ENCODE measurements around the gene SBF2.

- TF ChIP-seq, protein P1, sequence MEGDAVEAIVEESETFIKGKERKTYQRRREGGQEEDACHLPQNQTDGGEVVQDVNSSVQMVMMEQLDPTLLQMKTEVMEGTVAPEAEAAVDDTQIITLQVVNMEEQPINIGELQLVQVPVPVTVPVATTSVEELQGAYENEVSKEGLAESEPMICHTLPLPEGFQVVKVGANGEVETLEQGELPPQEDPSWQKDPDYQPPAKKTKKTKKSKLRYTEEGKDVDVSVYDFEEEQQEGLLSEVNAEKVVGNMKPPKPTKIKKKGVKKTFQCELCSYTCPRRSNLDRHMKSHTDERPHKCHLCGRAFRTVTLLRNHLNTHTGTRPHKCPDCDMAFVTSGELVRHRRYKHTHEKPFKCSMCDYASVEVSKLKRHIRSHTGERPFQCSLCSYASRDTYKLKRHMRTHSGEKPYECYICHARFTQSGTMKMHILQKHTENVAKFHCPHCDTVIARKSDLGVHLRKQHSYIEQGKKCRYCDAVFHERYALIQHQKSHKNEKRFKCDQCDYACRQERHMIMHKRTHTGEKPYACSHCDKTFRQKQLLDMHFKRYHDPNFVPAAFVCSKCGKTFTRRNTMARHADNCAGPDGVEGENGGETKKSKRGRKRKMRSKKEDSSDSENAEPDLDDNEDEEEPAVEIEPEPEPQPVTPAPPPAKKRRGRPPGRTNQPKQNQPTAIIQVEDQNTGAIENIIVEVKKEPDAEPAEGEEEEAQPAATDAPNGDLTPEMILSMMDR (IDR thresholded peaks at IDR 0.05; ENCODE audit: low read length): no peak
- TF ChIP-seq EZH2 (optimal IDR thresholded peaks at IDR 0.05; ENCODE audit: low read depth, low read length) (no peak), EZH2phosphoT487 (IDR thresholded peaks at IDR 0.05; ENCODE audit: low read length) (no peak)
Measured at GRCh38 chr11:9762531-9762930, 531.5 kb downstream of the SBF2 start.
